Fibroblast of skin of abdomen (primary cell): Measurements from ENCODE around the gene SMPX.

Experiments
- DNase-seq: peaks from one replicate; pipeline ENCODE4 v3.0.0-alpha.2; 2013

The SMPX gene

GRCh38 chrX:21711129-21711847 lies 46.6 kb downstream of the SMPX start:
- DNase-seq: no peak

GRCh38 chrX:21708116-21708515 lies 49.8 kb downstream of the SMPX start:
- no peak for DNase-seq

- no peak for DNase-seq
These were observed 52.7 kb downstream of the SMPX start for GRCh38 chrX:21705225-21705624.

GRCh38 chrX:21702725-21703124 lies 55.2 kb downstream of the SMPX start:
- no peak for DNase-seq

GRCh38 chrX:21700967-21701366 lies 56.9 kb downstream of the SMPX start:
- DNase-seq: no peak

- no peak for DNase-seq
These were observed 57.6 kb downstream of the SMPX start for GRCh38 chrX:21700275-21700674.

GRCh38 chrX:21699136-21699535 lies 58.8 kb downstream of the SMPX start:
- peak; percentile 33 for DNase-seq

- DNase-seq: no peak
These were observed 59.6 kb downstream of the SMPX start for GRCh38 chrX:21698272-21698671.

GRCh38 chrX:21691512-21692018 lies 66.4 kb downstream of the SMPX start:
- no peak for DNase-seq

GRCh38 chrX:21683941-21684340 lies 74.0 kb downstream of the SMPX start:
- DNase-seq: peak; percentile 76

- DNase-seq: no peak
These were observed 79.8 kb downstream of the SMPX start for GRCh38 chrX:21678048-21678612.

GRCh38 chrX:21675931-21676330 lies 82.0 kb downstream of the SMPX start:
- no peak for DNase-seq

GRCh38 chrX:21674430-21675186 lies 83.3 kb downstream of the SMPX start:
- DNase-seq: no peak

GRCh38 chrX:21666679-21667078 lies 91.2 kb downstream of the SMPX start:
- no peak for DNase-seq

- no peak for DNase-seq
These were observed 91.7 kb downstream of the SMPX start for GRCh38 chrX:21666252-21666651.

- DNase-seq: no peak
These were observed 95.2 kb downstream of the SMPX start for GRCh38 chrX:21662761-21663160.

- DNase-seq: no peak
These were observed 96.6 kb downstream of the SMPX start for GRCh38 chrX:21661316-21661715.

- DNase-seq: no peak
These were observed 97.8 kb downstream of the SMPX start for GRCh38 chrX:21660156-21660555.

GRCh38 chrX:21659320-21659719 lies 98.6 kb downstream of the SMPX start:
- no peak for DNase-seq

GRCh38 chrX:21658746-21659145 lies 99.2 kb downstream of the SMPX start:
- DNase-seq: no peak

- DNase-seq: no peak
These were observed 99.7 kb downstream of the SMPX start, which contains the start of gene KLHL34 for GRCh38 chrX:21658152-21658737. Gene KLHL34, minus strand, starts transcription at chrX:21658330. Its CDS starts 542 bp downstream, at chrX:21657788.

GRCh38 chrX:21657318-21658151 lies 100.4 kb downstream of the SMPX start:
- DNase-seq: no peak
